Loucy (cell line): ENCODE data around the gene ATP5MC2.

Source experiments
- EZH2phosphoT487 ChIP-seq: fragments of 200-600 bp; IDR thresholded peaks from 2 replicates; pipeline ENCODE4 v1.6.1; 2018; ENCODE audit warnings: antibody characterized with exemption, mild to moderate bottlenecking, moderate library complexity, borderline replicate concordance
- TF ChIP-seq, protein P1 (sequence below): fragments of 200-600 bp; sonication (generic); conservative IDR thresholded peaks from 2 replicates; pipeline ENCODE4 v1.5.1; 2014; ENCODE audit warnings: mild to moderate bottlenecking, antibody characterized with exemption, low read length

DNA sequence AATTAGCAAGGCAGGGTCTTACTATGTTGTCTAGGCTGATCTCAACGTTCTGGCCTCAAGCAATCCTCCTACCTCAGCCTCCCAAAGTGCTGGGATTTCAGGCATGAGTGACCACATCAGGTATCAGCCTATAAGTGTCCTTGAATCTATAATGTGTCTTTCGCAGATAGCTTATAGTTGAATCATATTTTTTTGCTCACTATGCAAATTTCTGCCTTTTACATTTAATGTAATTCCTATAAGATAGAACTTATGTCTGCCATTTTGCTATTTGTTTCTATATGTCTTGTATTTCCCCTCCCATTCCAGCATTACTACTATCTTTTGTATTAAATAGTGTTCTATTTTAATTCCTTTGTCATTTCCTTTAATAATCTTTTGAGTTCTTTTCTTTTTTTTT lies 39.2 kb downstream of the ATP5MC2 start:
- TF ChIP-seq, protein P1, sequence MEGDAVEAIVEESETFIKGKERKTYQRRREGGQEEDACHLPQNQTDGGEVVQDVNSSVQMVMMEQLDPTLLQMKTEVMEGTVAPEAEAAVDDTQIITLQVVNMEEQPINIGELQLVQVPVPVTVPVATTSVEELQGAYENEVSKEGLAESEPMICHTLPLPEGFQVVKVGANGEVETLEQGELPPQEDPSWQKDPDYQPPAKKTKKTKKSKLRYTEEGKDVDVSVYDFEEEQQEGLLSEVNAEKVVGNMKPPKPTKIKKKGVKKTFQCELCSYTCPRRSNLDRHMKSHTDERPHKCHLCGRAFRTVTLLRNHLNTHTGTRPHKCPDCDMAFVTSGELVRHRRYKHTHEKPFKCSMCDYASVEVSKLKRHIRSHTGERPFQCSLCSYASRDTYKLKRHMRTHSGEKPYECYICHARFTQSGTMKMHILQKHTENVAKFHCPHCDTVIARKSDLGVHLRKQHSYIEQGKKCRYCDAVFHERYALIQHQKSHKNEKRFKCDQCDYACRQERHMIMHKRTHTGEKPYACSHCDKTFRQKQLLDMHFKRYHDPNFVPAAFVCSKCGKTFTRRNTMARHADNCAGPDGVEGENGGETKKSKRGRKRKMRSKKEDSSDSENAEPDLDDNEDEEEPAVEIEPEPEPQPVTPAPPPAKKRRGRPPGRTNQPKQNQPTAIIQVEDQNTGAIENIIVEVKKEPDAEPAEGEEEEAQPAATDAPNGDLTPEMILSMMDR = no peak
- TF ChIP-seq EZH2phosphoT487 = no peak
